Ramos (cell line): ENCODE measurements around the gene AKAP9.
"Not testable (repeated sequence)": the region's sequence is repeated elsewhere in the genome, so short reads cannot be mapped to it uniquely, and the experiment has no call there.

Experiments used
- in situ Hi-C: fragments of 300-500 bp; cut with MboI; formaldehyde crosslinking; loops from one replicate; pipeline ENCODE4 v1.14.3; 2022; ENCODE audit warnings: low sequenced_read_pairs; ENCODE audit not compliant: unreplicated experiment

AKAP9 gene

DNA sequence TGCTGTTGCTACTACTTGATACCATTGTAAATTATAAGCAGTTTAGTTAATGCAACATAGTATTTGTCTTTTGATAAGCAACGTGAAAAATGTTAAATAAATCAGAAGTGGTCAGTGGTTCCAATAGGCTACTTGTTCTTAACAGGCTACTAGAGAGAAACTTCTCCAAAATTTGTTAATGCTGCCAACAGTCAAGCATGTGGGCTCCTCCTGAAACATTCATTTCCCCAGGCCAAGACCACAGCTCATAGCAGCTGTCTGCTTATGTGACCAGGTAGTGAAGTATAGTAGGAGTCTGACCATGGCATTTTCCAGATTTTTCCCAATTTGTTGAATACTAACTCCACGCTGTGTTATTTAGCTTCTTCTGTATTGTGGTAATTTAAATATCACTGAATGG, 112.7 kb downstream of the AKAP9 start:
- in situ Hi-C loops, result no loop called here

DNA sequence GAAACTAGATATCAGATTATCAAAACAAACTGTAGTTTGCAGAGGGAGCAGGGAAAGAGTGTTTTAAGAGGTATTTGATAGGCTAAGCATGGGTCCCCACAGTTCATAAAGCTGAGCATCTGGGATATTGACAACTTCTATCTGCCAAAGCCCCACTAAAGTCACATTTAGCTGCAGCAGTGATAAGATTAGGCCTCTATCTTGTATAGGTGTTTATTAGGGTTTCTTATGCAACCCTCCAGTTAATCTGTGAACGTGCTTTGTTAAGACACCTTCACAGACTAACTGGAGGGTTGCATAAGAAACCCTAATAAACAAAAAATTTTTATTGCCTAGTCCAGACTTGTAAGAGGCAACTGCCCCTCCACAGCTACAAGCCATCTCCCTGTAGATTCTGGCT, 115.6 kb downstream of the AKAP9 start:
- in situ Hi-C loops, result no loop called here

DNA sequence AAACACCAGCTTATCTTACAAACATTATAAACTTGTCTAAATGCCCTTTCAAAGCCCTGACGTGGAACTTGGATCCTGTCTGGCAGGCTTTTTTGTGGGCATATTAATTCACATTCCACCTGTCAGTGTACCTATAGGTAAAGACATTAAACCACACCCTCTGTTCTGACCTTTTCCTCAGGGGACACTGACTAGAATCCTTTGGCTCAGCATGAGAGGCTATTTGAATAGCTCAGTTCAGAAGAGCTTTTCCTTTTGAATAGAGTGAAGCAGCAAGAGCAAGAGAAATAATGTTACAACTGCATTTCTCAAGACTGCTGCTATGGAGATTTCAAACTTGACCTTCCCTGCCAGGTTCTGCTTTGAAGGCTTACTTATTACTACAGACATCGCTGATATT, 116.7 kb downstream of the AKAP9 start:
- in situ Hi-C loops, result no loop called here

DNA sequence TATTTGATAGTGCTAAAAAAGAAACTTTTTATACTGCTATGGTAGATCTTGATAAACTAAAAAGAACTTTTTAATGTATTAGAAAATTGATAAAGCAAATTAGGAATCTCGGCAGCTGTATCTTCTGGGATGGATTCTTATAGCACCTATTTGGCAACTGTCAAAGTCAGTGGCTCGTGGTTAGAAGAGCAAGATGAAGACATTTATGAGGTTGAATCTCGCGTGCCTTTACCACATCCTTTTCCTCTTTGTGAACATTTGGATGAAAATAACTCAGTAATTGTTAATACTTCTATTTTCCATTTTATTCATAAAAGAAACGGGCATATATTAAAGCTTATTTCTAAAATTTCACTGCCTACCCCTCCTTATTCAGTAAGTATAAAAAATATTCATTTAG, 117.4 kb downstream of the AKAP9 start:
- in situ Hi-C loops, result no loop called here

DNA sequence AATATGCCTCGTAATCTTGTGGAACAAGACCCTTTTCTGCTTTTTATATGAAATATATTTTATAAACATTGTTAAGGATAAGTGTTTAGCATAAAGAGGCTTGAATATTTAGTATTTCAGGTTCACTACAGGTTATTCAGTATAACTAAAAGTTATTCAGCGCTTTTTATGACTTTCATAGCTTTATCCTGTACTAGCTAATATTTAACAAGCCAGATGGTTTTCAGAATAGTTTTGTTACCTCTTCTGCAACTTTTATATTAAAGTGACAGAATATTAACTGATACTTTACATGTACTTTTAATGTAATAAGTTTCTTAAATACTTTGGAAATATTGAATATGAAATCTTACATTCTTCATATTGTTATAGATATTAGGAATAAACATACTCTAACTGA, 118.2 kb downstream of the AKAP9 start:
- in situ Hi-C loops, result no loop called here

DNA sequence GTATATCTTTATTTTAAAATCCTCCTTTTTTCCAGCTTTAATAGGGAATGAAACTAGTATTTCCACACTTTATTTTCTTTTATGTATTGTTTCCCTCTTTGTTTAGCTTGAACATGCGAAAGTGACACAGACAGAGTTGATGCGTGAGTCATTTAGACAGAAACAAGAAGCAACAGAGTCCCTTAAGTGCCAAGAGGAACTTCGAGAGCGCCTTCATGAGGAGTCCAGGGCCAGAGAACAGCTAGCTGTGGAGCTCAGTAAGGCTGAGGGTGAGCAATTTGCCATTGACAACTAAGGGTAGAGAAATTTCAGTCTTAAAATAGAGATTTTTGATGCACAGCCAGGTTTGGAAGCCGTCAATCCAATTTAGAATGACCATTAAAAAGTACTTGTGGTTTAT, 120.5 kb downstream of the AKAP9 start:
- in situ Hi-C loops, result no loop called here

DNA sequence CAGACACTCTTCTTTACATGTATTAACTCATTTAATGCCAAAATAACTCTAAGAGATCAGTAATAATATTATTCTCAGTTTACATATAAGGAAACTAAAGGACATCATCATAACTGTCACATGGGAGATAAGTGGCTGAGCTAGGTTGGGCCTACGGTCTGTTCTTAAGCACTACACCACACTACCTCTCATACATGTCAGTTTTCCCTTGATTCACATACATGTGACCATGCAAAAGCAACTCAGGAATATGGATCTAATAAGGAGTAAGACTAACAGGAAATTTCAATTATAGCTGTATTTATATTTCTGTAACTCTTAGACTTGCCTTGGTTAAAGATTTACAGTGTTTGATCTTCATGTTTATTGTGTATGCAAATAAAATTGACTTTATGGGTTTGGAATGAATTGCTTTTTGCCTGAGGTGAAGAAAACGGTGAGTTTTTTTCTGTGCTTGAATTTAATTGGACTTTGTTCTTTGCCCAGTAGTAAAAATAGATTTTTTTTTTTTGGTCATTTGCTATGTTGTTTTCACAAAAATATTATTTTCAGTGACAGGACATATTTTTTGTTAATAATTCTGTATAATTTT, 123.9 kb downstream of the AKAP9 start:
- in situ Hi-C loops, result no loop called here

DNA sequence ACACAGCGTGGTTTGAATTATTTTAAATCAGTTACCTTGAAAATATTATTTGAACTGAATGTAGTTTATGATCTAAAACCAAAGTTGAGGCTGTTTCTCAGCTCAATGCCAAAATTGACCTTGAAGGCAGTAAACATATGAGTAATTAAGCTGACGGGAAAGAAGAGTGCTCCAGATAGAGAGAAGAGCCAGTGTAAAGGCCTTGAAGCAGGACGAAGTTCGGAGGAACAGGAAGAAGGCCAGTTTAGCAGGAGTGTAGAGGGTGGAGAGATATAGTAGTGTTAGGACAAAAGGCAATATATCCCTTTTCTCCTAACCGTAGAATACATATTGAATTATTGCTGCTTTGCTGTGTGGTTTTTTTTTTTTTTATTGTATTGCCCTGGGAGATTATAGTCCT, 130.4 kb downstream of the AKAP9 start:
- in situ Hi-C loops, result no loop called here

DNA sequence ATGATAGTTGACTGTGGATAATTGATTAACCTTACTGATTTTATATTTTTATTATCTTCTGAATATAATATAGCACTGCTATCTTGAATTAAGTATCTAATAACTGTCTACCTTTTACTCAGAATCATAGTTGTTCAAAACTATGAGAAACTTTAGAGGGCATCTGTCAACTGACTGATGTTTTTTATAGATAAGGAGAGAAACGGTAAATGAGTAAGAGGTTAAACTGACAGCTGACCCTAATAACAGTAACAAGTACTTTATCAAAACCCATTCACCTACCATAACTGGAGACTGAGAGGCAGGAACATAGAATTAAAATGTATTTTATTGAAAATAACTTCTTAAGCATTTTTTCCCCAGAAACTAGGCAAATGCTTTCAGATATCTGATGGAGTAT, 131.5 kb downstream of the AKAP9 start:
- in situ Hi-C loops, result no loop called here

DNA sequence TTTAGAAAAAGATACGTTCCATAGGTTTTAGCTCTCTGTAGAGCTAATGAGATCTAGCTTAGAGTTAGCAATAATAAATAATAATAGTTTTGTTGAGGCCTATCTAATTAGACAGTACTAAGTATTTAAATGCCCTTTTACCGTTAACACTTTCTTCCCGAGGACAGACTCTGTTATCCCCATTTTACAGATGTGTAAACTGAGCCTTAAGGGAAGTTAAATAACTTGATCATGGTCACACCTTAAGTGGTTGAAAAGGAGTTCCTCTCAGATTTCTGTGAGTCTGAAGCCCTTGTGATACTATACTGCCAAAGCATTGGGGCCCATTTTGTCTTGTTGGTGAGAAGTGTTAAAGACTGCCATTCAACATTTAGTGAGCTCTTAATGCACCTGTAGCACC, 132.0 kb downstream of the AKAP9 start:
- in situ Hi-C loops, result no loop called here

DNA sequence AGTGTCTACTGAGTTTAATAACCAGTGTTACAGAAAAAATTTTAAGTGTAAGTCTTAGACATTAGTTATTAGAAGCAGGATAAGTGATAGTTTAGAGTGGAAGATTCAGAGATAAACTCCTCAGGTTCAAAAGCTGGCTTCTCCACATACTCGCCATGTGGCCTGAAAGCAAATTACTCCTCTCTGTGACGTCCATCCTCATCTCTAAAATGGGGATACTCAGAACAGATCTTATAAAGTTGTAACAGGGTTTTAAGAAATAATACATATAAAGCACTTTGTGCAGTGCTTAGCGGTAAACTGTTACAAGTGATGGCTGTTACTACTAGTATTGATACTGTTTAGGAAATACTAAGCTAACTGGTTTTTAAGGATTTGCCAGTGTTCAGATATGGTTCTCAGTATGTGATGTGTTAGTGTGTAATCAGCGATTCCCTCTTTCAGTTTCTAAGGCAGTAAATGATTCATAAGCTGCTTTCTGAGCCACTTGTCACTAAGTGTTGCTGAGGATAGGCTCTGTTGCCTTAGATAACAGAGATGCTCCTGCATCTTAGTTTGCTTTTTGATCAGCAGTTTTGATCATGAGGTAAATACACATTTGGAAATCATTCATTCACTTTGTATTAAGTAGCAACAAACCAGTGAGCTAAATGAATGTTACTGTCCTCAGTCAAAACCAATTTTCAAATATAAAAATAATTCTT, 134.9 kb downstream of the AKAP9 start:
- in situ Hi-C loops, result no loop called here

DNA sequence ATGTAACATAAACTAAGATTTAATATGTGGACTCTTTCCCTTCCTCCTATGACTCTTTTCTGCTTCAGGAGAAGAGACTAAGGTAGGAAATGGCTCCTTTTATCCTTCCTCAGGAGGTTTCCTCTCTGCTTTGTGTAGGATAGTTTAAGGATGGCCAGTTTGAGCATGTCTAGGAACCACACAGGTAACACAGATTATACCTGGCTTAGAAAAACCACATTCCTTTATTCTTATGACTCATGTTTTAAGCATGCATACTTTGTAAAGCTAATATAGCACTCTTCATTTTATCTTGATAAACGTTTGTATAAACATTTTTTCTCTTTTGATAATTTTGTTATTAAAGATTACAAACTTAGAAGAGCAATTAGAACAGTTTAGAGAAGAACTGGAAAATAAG, 135.8 kb downstream of the AKAP9 start:
- in situ Hi-C loops, result no loop called here

DNA sequence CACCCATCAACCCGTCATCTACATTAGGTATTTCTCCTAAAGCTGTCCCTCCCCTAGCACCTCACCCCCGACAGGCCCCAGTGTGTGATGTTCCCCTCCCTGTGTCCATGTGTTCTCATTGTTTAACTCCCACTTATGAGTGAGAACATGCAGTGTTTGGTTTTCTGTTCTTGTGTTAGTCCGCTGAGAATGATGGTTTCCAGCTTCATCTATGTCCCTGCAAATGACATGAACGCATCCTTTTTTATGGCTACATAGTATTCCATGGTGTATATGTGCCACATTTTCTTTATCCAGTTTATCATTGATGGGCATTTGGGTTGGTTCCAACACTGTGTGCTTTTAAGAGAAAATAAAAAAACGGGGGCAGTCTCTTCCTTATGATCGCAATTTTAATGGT, 143.3 kb downstream of the AKAP9 start:
- in situ Hi-C loops, result not testable (repeated sequence)

DNA sequence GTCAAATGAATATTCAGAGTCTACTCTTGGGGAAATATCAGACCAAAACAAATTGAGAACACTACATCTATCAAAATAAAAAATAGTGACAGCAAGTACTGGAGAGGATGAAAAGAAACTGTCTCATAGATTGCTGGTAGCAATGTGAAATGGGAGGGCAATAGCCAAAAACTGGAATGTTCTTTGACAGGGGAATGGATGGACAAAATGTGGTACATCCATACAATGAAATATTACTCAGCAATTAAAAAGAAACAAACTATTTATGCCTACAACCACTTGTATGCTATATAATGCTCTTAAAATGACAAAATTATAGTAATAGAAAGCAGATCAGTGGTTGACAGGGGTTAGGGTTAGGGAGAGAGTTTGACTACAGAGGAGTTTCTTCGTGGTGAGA, 147.6 kb downstream of the AKAP9 start:
- in situ Hi-C loops, result no loop called here

DNA sequence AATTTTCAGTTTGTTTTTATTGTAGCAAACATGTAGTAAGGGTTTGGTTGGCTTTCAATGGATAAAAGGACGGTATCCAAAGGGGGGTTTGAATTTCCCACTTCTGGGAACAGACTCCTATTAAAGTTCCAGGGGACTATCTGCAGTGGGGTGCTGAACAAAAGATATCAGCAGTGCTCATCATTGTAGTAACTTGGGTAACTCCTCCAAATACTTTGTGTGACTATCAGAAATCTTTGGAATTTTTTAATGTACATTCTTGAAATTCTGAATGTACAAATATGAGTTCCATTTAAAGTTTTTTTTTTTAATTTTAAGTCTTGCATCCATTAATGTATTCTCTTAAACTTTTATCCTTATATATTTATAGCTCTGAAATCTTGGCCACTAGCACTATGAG, 151.5 kb downstream of the AKAP9 start:
- in situ Hi-C loops, result no loop called here

DNA sequence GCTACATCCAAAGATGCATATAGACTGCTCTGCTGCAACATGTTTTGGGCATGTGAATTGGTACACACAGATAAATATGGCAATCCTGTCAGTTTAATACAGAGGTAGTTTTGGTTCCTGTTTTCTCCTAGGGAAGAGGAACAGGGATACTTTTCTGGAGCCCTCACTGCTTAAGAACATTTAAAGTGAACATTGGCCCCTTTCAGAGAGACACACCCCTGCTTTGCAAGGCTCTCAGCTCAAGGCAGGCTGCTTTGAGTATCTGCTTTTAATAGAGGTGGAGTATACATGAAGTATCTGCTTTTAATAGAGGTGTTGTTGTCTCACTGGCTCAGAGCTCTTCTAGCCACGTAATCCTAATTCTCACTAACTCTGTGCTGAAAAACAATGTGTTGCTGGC, 154.7 kb downstream of the AKAP9 start:
- in situ Hi-C loops, result no loop called here

DNA sequence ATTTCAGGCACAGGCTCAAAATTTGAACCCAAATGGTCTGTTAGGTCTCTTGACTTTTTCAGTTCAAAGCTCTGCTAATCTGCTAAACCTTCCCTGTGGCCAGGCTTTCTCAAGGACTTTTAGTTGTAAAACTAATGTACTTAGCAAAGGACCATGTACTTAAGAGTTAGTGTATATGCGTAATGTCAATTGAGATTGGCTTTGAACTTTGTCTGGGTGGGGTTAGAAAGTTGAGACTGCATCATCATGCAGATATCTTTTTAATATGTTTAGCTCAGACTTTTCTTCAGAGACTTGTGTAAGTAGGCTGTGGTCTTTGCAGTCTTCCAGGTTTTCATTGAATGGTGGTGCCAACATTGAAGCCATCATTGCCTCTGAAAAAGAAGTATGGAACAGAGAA, 159.9 kb downstream of the AKAP9 start:
- in situ Hi-C loops, result no loop called here

DNA sequence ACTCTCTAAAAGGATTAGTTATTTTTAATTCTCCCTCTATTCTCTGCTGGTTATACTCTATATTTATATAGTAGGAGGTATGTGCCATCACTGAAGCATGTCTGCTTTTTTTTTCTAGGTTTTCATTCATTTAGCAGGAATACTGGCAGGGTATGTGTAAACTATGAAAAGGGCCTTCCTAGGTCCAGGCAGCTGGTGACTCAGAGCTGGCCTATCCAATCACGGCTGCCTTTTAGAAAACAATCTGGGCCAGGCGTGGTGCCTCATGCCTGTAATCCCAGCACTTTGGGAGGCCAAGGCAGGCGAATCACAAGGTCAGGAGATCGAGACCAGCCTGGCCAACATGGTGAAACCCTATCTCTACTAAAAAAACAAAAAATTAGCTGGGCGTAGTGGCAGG, 162.2 kb downstream of the AKAP9 start:
- in situ Hi-C loops, result not testable (repeated sequence)

DNA sequence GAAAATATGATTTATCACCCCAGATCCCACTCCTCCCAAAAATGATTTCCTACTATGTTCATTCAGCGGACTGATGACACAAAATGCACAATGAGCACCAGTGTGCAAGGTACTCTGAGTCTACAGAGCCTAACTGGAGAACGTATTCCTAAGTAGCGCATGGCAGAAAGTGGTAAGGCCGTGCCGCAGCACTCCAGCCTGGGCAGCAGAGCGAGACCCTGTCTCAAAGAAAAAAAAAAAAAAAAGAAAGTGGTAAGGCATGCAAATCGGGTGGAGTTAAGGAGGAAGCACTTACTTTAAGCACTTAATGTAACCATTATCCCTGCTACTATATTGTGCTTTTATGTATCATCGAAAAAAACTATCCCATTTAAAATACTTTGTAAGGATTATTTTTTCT, 168.2 kb downstream of the AKAP9 start:
- in situ Hi-C loops, result no loop called here

DNA sequence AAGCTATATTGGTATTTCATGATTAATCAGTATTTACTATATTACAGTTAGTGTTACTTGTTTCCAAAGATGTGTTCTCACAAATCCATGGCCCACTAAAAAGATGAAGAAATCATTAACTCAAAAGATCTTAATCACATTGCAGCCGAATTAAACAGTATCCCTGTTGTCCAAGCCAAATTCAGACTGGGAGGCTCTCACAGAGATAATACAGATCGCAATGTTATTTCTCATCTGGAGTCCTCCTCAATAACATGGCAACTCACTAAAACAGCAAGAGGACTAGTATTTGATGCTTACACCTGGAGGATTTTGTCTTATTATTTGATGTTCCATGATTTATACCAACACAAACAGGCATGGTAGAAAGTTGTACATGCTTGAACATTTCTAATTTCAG, 170.2 kb downstream of the AKAP9 start:
- in situ Hi-C loops, result no loop called here

DNA sequence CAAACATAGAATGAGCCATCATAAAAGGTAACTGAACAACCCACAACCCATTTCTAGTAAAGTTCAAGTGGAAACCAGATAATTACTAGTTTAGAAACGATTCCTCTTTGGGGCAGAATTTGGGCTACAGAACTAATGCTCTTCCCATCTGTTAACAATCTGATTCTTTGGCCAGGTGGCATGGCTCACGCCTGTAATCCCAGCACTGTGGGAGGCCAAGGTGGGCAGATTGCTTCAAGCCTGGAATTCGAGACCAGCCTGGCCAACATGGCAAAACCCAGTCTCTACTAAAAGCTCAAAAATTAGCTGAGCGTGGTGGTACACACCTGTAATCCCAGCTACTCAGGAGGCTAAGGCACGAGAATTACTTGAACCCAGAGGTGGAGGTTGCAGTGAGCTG, 175.2 kb downstream of the AKAP9 start:
- in situ Hi-C loops, result no loop called here

DNA sequence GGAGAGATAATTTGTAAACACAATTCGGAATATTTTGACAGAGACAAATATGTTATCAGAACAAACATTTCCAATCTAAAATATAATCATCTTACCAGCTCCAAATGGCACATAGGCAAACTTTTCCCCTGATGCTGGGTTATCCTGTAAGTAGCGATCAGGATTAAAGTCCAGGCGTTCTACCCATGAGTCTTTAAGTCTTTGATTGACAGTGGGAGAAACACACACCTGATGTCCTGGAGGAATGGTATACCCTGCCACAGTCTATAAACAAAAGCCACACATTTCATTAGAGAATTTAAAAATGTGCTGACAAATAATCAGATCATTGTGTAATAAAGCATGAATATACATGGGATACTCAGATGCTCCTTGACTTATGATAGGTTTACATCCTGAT, 176.3 kb downstream of the AKAP9 start:
- in situ Hi-C loops, result no loop called here
